ENCODE data around the gene ABCC5.
"Not testable (repeated sequence)": the region's sequence is repeated elsewhere in the genome, so short reads cannot be mapped to it uniquely, and the experiment has no call there.

The ABCC5 gene

GRCh38 chr3:184016169-184016570 lies 1.5 kb downstream of the ABCC5 start:
- DNase-seq (ENCODE audit: low read depth in 2 of 2): no peak

DNA sequence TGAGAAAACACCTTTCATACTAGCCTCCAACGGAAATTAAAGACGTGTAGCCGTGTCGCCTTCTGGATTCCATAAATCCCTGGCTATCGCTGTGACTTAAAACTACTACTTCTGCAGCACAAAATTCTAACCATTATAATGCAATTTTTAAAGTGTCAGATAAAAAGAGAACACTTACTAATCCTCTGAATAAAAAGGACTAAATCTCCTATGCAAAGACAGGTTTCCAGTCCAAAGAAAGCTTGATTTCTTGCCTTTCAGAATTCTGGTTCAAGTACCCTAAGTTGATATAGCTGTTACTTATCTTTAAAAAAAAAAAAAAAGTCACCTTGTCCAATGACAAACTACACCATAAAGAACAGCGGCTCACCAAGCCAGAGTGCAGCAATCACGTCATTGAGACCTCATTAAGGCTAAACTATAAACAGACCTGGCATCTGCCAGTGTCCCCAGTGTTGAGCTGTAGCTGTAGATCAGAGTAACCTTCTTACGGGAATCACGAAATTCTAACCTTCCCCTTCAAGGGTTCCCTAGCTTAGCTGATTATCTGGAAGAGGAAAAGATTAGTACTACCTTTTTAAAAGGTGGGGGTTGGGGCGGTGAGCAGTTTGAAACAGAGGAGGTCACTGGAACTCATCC lies 2.2 kb downstream of the ABCC5 start:
- no peak for DNase-seq (ENCODE audit: low read depth in 2 of 2)

DNA sequence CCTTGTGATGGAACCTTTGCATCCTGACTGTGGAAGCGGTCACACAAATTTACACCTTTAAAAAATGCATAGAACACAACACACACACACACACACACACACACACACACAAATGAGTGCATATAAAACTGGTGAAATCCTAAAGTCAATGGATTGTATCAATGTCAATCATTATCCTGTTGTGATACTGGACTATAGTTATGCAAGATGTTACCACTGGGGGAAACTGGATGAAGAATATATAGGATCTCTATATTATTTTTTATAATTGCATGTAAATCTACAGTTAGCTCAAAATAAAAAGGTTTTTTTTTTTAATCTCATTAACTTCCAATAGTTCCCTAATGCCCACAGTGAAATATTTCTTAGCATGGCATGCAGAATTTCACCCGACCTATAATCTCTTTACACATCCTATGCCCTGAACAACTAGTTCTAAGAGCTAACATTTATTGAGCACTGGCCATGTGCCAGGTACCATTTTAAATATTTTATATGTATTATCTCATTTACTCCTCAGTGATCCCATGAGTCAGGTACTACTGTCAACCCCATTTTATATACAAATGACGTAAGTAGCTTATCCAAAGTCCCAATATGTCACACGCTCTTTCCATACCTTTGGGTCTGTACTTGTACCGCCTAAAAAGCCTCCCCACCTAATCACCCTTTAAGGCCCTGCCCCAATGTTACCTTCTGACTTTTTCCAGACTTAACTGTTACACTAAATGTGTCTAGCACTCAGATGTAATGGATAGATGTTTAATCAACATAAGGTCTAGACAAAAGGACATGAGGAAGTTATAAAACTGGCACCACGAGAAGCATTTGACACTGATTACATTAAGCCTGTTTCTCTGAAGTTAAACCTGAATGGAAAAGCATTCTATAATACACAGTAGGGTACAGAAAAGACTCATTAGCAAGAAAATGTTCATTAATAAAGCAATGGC lies 5.5 kb downstream of the ABCC5 start:
- DNase-seq (ENCODE audit: low read depth in 2 of 2): no peak

GRCh38 chr3:184011230-184011876 lies 6.3 kb downstream of the ABCC5 start:
- DNase-seq (ENCODE audit: low read depth in 2 of 2): no peak

DNA sequence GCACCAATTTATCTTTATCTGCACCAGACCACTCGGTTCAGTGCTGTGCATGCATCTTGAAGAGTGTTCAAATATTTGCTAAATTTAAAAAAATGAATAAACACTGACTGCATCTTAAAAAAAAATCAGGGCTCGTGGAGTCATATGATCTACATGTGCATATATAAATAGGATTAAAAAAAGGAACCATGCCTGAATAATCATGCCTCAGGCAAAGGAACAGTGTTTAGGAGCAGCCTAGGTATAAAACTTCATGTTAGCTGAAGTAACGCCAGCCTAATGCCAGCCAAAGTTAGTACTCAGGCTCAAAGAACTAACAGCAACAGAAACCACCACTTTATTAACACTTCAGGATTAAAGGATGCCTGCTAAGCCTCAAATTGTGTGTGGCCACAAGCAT lies 9.5 kb downstream of the ABCC5 start:
- no peak for DNase-seq (ENCODE audit: low read depth in 2 of 2)

- DNase-seq (ENCODE audit: low read depth in 2 of 2): not testable (repeated sequence)
These were observed 10.4 kb downstream of the ABCC5 start for GRCh38 chr3:184007143-184007813.

GRCh38 chr3:184005941-184006507 lies 11.7 kb downstream of the ABCC5 start:
- DNase-seq (ENCODE audit: low read depth in 2 of 2): no peak

DNA sequence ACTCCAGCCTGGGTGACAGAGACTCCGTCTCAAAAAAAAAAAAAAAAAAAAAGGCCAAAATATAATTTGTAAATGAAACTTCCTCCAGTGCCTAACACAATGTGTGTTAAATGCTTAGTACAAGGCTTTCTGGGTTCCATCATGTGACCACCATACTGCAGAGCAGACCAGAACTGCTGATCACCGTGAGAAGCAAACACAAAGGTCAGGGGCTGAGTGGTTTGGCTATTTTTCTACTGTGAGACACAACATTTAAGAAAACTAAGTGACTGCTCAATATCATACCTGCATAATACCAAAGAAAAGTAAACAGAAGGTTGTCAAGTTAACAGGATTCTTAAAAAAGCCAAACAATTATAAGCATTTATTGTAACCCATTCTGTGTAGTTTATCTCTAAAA lies 13.2 kb downstream of the ABCC5 start:
- no peak for DNase-seq (ENCODE audit: low read depth in 2 of 2)

- DNase-seq (ENCODE audit: low read depth in 2 of 2): no peak
These were observed 14.3 kb downstream of the ABCC5 start for GRCh38 chr3:184003187-184003967.

DNA sequence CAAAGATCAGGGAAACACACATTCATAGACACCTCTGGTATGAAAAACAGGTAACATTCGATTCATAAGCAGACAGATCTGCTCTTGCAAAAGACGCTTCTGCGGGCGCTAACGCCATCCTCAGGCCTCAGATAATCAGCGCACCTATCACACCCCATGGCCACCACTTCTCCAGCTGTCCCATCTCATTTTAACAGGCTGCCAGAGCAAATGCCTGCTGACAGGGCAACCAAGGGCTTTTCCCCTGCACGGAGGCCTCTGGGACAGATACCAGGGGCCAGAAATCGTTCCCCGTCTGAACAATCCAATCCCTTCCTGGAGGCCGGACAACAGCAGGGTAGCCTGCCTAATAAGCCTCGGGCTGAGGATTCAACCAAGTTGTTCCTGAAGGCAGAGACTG lies 15.2 kb downstream of the ABCC5 start:
- DNase-seq (ENCODE audit: low read depth in 2 of 2): no peak

DNA sequence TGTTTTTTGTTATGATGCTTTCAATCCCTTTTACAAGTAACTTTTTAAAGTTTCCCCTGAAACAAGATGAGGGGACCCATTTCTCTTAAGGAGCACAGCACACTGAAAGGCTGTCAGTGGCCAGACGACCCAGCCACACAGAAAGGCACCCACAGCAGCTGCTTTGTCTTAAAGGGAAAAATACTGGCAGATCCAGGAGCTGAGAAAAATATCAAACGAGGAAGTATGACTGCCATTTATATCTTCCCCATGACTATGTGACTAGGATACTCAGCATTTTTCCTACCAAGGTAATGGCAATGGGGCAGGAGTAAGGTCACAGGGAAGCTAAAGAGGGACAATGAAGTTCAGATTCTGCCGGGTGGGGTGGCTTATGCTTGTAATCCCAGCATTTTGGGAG lies 15.9 kb downstream of the ABCC5 start:
- DNase-seq (ENCODE audit: low read depth in 2 of 2): no peak

- no peak for DNase-seq (ENCODE audit: low read depth in 2 of 2)
These were observed 26.3 kb downstream of the ABCC5 start for GRCh38 chr3:183991403-183991802.

DNA sequence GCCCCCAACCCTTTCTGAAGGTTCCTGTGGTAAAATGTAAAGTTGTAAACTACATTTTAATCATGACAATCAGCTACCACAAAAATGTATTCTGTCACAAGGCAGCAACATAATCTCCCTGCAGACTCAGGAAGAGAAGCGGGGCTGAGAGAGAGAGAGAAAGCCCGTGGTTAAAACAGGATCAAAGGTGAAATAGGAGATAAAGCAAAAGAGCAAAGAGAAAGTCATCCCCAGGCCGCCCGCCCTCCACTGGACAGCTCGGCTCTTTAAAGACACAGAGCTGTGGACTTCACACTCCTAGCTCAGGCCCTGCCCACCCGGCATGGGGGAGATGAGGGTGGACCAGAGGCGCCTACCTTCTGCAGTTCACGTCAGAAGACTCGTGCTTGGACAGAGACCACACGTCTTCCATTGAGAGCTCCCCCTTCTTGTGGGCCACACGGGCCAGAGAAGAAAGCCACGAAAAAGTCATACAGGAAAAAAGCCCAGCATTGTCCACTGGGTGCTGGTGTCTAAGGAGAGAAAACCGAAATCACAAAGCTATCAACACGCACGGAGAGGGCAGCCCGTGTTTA lies 29.4 kb downstream of the ABCC5 start:
- no peak for DNase-seq (ENCODE audit: low read depth in 2 of 2)

- no peak for DNase-seq (ENCODE audit: low read depth in 2 of 2)
These were observed 30.6 kb downstream of the ABCC5 start for GRCh38 chr3:183987000-183987600.

DNA sequence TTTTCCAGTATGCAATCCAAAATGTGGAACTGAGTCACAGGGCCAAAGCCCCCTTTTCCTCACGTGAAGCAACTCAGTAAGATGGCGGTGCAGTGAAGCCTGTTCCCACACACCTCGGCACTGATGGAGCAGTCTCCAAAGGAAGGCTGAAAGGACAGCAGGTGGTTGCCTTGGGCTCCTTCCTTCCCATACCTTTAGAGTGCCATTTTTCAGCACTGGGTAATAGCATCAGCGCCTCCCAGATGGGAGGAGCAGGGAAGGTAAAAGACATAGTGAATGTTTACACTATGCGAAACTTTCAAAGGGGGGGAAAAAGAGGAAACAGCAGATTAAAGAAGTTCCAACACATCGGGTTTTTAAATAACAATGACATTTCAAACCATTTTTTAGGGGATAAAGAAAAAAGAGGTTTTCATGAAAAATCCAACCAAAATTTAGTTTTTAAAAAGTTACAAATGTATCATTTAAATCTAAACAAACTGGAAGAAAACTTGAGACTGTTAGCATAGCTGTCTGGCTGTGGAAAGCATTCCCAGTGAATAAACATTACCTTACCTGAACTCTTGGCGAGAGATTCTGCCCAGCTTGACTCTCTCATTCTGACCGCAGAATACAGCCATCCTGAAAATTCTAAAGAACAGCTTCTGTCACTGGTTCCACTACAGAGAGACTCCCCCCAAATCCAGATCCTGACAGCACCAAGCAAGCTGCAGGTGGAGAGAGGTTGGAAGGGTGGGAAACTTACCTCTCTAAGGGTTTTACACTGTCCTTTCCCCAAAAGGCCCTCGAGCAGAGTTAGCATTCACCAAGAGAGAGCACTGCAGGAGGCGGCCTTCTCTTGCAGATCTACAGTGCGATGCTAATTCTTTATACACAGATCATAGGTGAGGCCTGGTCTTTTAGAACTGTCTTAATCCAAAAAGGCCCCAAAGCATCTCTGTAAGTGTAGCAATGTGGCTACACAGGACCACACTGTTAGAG lies 32.6 kb downstream of the ABCC5 start:
- DNase-seq (ENCODE audit: low read depth in 2 of 2): no peak

DNA sequence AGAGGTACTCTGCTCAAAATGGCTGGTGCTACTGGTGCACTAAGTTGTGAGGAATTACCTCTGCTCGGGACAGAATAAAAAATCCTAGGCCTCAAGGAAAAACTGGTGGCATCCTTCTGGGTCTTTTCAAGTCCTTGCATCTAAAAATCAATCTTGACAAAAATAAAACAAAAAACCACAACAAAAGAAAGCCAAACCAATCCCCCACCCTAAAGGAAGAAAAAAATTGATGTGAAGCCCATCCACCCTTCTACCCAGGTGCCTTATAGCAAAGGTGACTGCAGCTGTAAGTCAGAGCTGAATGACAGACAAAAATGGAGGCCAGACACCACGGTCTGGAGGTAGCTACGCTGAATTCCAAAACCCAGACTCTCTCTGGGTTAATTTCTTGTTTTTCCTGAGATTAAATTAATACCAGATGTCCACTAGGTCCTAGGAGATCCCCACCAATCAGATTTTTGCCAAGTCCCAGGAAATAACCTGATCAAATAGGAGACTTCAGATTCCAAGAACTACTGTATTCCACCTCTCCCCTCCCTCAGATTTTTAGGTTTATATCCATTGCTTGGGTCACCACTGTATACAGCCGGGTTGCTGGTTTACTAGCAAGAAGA lies 33.5 kb downstream of the ABCC5 start:
- no peak for DNase-seq (ENCODE audit: low read depth in 2 of 2)

- DNase-seq (ENCODE audit: low read depth in 2 of 2): no peak
These were observed 35.6 kb downstream of the ABCC5 start for GRCh38 chr3:183981990-183982644.

- DNase-seq (ENCODE audit: low read depth in 2 of 2): no peak
These were observed 37.3 kb downstream of the ABCC5 start for GRCh38 chr3:183980403-183980802.
